ENCODE measurements around the gene CTNNA3.

- TF ChIP-seq CTCF (conservative IDR thresholded peaks at IDR 0.05 in 1 of 2, IDR thresholded peaks at IDR 0.05 in 1 of 2; ENCODE audit: extremely low read depth in 1 of 2, insufficient read depth in 1 of 2, low read depth in 1 of 2, low read length in 2 of 2) (no peak), EZH2 (IDR thresholded peaks at IDR 0.05; ENCODE audit: borderline replicate concordance, low read length) (no peak)
Observed at GRCh38 chr10:66148312-66148711, 1547.7 kb downstream of the CTNNA3 start.

Measured in mammary epithelial cell (primary cell).